Amygdala (tissue), 56 donors: ENCODE results near the gene CCDC90B.

Experiments
- DNase-seq, 56 donors: peaks; one replicate each; lab custom pipeline; 2025; lab: John Stamatoyannopoulos, UW

The CCDC90B gene

GRCh38 chr11:83249445-83249844 lies 36.7 kb downstream of the CCDC90B start:
- no peak for DNase-seq

- peak in 3 of 56 donors; percentile 4 to 56 (median 6) for DNase-seq
Observed at GRCh38 chr11:83241291-83241946, 44.7 kb downstream of the CCDC90B start.

GRCh38 chr11:83238111-83238510 lies 48.1 kb downstream of the CCDC90B start:
- no peak for DNase-seq

- no peak for DNase-seq
Observed at GRCh38 chr11:83235825-83236224, 50.3 kb downstream of the CCDC90B start.

GRCh38 chr11:83223457-83223856 lies 62.7 kb downstream of the CCDC90B start:
- DNase-seq, result no peak

GRCh38 chr11:83222499-83222898 lies 63.7 kb downstream of the CCDC90B start:
- DNase-seq, result no peak

- no peak for DNase-seq
Observed at GRCh38 chr11:83221694-83222093, 64.5 kb downstream of the CCDC90B start.

GRCh38 chr11:83220260-83220659 lies 65.9 kb downstream of the CCDC90B start:
- DNase-seq, result no peak

GRCh38 chr11:83219095-83219494 lies 67.1 kb downstream of the CCDC90B start:
- DNase-seq, result no peak
